Gastroesophageal sphincter (tissue), 3 donors: Measurements from ENCODE around the gene PDE4B.

Experiments
- CTCF ChIP-seq, 4 experiments: fragments of 200-600 bp in 2 of 4; fragments of 450-650 bp in 2 of 4; sonication (generic) in 1 of 4; IDR thresholded peaks; one replicate each; pipeline ENCODE4 v1.5.1; 2017 to 2019; ENCODE audit warnings: antibody characterized with exemption in 4 of 4, mild to moderate bottlenecking in 2 of 4, moderate library complexity in 2 of 4
- EP300 ChIP-seq: sonication (generic); formaldehyde crosslinking; IDR thresholded peaks from one replicate; pipeline ENCODE4 v1.6.1; 2017; ENCODE audit warnings: antibody characterized with exemption, mild to moderate bottlenecking
- POLR2A ChIP-seq, 2 donors: fragments of 450-650 bp; IDR thresholded peaks; one replicate each; pipeline ENCODE4 v1.6.1; 2017; ENCODE audit warnings: antibody characterized with exemption in 2 of 2, mild to moderate bottlenecking in 2 of 2, moderate library complexity in 1 of 2
- POLR2AphosphoS5 ChIP-seq: sonication (generic); formaldehyde crosslinking; IDR thresholded peaks from one replicate; pipeline ENCODE4 v1.6.1; 2017; ENCODE audit warnings: antibody characterized with exemption

GRCh38 chr1:66405061-66405460 is 612.4 kb downstream of the PDE4B start:
- TF ChIP-seq CTCF (IDR thresholded peaks at IDR 0.05) (no peak), POLR2A (IDR thresholded peaks at IDR 0.05) (no peak), EP300 (no peak), POLR2AphosphoS5 (no peak)
